DLD1 (cell line): ENCODE results near the gene ETV6.

Experiments
- in situ Hi-C: cut with HindIII; loops from 2 replicates; pipeline ENCODE4 v1.10.0; 2017; ENCODE audit warnings: low sequenced_read_pairs

ETV6 gene

GRCh38 chr12:11821386-11822080 lies 172.1 kb downstream of the ETV6 start:
- in situ Hi-C loops, result no loop called here

DNA sequence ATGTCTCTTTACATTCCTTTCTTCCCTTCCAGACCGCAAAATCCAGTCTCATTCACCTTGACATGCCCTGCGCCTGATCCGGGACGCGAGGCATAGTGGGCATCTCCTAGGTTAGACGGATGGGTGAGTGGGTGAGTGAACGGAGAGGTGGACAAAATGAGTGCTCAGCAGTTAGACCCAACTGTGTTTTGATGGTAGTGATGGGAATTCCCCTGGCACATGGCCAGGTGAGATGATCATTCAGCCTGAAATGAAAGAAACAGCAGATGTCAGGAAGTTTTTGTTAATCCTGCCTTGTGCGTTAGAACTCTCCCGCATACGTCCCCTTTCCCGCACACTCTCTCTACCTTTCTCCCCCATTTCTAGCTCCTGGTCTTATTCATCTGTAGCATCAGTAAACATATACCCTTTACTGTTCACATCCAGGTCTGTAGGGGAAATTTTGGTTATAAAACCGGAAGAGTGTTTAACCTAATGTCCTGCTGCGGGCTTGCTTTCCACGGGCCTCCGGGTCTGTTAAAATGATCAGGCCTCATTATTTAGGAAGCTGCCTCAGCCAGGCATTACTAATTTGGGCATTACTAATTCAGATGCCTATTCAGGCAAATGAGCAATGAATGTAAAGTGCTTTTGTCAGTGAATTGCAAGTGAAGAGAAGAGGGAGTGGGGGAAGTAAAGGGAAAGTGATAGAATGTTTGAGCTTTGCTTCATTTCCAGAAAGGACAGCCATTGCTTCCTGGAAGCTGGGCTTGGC lies 172.8 kb downstream of the ETV6 start:
- in situ Hi-C loops, result no loop called here

DNA sequence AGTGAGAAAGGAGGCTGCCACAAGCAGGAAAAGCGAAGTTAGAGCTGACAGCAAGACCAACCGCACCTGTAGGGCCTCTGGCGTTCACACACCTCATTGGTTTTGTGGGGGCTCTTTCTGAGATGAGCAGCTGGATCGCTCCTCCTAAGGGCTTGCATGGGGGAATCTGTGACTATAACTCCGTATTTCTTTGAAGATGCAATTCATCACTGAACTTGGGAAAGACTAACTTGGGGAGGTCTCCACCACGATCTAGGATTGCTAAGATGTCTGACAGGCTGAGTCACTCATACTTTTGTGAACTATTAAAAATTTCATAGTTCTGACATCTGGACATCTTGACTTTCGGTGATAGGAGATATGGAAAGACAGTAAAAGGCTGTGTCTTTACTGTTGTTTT lies 173.6 kb downstream of the ETV6 start:
- in situ Hi-C loops, result no loop called here

DNA sequence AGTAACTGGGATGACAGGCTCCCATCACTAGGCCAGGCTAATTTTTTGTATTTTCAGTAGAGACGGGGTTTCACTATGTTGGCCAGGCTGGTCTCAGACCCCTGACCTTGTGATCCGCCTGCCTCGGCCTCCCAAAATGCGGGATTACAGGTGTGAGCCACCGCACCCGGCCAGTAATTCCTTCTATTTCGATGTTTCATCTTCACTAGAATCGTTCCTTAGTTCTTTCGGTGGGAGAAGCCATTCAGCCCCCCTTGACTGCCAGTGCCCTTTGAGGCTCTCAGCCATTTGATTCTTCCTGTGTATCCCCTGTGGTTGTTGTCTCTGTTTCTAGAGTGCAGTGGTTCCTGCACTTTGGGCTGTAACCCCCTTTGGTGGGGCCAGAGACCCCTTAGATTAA lies 174.1 kb downstream of the ETV6 start:
- in situ Hi-C loops, result no loop called here

DNA sequence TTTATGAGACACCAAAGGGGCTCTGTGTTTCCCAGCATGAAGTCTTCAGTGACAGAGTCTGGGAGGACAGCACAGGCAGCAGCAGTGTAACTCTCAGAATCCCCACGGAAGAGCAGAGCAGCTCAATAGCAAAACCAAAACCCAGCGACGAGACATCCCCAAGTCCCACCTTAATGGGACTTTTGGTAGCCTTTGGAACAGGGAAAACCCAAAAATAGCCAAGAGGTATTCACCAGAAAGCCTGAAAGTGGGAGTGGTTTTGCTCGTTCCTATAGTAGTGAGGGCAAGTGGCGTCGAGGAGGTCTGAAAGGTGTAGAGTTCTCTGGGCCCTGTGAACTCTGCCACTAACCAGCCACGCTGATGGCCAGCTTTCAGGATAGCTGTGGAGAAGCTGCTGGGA lies 174.6 kb downstream of the ETV6 start:
- in situ Hi-C loops, result no loop called here

DNA sequence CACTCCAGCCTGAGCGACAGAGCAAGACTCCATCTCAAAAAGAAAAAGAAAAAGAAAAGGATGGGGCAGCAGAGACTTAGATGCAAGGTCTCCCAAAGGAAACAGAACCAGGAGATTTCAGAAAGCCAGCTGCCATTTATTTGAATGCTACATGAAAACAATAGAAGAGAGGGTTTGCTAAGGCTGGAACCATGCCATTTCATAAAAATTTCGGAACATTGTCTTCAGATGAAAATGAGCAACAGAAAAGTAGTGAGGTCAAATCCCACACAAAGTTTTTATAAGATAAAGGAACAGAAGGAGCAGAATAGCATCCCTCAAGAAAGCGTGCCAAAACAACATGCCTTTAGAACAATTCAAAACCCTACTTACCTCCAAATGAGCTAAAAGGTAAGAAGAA lies 175.3 kb downstream of the ETV6 start:
- in situ Hi-C loops, result no loop called here

DNA sequence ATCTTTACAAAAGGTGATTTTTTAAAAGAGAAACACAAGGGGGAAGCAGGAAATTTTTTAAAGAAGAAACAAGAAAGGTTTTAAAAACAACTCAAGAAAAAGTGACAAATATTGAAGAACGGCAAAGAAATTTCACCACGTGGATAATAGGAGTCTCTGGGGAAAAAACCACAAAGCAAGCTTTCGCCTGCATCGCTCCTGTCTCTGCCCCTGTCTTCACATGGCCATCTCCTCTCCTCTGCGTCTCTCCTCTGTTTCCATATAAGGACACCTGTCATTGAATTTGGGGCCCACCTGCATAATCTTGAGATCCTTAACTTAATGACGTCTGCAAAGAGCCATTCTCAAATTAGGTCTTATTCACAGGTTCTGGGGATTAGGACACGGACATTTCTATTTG lies 175.8 kb downstream of the ETV6 start:
- in situ Hi-C loops, result no loop called here

- in situ Hi-C loops, result no loop called here
Observed at GRCh38 chr12:11826574-11826973, 177.1 kb downstream of the ETV6 start.

- in situ Hi-C loops, result no loop called here
Observed at GRCh38 chr12:11827091-11828061, 177.9 kb downstream of the ETV6 start.

GRCh38 chr12:11829764-11830194 lies 180.3 kb downstream of the ETV6 start:
- in situ Hi-C loops, result no loop called here

DNA sequence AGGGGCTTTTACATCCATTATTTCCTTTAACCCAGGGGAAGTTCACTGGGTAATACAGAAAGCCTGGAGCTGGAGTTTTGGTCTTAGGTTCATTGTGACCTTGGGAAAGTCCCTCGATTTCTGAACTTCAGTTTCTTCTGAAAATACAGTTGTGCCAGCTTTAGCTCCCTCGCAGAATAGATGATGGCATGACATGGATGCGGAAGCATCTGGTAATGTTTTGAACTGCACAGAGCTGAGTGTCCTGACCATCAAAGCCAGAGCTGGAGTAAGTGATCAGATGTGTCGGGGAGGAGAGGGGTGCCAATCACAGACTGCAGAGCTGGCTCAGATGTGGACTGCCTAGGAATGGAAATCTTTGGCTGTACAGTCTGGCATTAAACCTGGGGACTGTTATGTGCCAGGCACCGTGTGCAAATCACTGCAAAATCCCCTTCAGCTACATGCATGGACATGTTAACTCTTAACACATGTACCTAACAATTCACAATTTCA lies 180.9 kb downstream of the ETV6 start:
- in situ Hi-C loops, result no loop called here

DNA sequence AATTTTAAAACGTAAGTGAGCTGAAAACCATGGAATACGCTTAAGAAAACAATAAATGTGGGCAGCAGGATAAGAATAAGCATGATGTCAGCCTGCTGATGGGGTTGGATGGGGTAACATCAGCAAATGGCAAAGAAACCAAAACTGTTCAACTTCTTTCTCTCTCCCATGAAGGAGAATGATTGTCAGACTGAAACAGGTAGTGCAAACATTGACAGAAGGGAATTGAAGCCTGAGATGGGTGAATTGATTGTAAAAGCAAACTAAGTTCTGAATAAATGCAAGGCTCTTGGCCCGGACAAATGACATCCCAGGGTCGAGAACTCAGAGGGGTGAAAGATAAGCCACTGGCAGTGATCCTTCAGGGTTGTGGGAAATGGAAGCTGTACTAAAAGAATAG lies 182.6 kb downstream of the ETV6 start:
- in situ Hi-C loops, result no loop called here

- in situ Hi-C loops, result no loop called here
Observed at GRCh38 chr12:11833174-11833895, 183.9 kb downstream of the ETV6 start.

DNA sequence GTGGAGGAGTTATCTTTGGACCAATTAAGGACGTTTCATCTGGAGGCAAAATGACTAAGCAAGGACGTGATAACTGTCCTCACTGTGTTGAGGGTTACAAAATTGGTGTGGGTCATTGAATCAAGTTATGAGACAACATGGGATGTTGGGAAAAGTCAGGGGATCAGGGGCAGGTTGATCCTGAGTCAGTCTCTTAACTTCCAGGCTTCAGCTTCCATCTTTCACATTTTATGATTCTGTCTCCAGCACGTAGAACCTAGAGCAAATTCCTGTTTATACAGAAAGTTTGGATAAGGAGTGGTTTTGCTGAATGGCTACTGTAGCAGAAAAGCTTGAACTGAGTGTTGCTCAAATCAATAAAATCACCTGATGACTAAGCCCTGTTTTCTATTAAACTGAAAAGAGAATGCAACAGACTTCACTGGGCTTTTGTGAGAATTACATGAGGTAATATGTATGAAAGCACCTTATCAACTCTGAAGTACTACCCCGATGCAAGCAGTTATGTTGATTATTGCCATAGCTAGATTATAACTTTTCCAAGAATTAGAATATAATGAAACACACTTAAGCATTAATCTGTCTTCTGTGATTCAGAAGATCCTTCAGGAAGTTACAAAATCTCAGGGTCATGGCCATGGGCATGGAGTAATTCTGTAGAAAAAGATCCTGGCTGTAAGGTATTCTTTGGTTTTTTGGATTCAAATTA lies 184.8 kb downstream of the ETV6 start:
- in situ Hi-C loops, result no loop called here

DNA sequence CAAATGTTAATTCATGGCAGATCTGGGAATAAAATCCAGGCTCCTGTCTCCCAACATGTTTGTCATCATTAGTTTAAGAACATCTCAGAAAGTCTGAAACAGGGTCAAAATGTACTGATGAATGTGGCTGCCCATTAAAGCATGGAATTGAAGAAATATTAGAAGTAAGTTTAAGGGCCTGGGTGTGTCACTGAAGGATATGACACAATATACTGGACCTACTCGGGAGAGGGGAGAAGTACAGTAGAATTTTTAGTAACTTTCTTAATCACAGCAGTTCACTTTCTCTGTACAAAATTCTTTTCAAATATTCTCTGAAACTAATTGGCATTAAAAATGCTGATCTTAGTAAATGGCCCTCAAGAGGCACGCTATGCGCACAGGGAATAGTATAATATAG lies 185.5 kb downstream of the ETV6 start:
- in situ Hi-C loops, result no loop called here

- in situ Hi-C loops, result no loop called here
Observed at GRCh38 chr12:11836282-11837151, 187.0 kb downstream of the ETV6 start.

DNA sequence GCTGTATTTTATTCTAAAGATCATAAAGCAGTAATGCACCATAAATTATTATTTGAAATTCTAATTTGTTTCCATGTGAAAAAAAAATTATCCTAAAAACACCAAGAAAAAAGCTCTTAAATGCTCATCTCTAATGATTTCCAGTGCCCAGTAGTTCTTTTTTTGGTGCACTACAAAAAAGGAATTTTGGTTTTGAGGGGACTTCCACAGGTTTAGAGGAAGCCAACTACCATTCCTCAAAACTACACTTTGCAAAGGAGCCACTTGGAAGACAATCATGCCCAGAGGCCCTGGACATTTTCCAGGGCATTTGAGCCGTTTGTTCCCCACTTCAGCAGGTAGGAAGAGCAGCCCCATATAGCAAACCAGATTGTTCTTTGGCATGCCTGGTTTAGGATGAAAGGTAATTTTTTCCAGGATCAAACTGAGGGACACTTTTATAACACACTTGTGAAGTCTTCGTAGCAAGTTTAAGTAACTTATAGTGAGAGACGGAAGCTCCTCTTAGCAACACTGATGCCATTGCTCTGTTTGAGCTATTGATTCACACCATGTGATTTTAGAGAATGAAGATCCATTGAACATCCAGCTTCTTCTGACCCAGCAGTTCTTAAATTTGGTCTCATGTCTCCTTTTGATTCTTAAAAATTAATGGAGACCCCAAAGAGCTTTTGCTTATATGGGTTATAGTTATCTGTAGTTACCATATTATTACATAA lies 187.9 kb downstream of the ETV6 start:
- in situ Hi-C loops, result no loop called here

- in situ Hi-C loops, result no loop called here
Observed at GRCh38 chr12:11838403-11838802, 188.9 kb downstream of the ETV6 start.
